ENCODE results near the gene EFCAB6. TPM values are rescaled to one million over a fixed set of nuclear protein-coding genes. Genes with fewer than 3 reads are reported as not detected.

EFCAB6 gene
- polyA plus RNA-seq, 2 of the 4 experiments (the other 2 are of a cell fraction), result 0.46 to 1.2 TPM

GRCh38 chr22:43539572-43540528 lies 272.3 kb downstream of the EFCAB6 start:
- Histone ChIP-seq H3K27ac (no peak overlapping the region), H3K4me3 (no peak overlapping the region), H3K4me2 (no peak overlapping the region), H3K4me1 (no peaks in the 10 kb centered on the region), H3K9me3 (no peaks in the 10 kb centered on the region)
- whole genome bisulfite sequencing (ENCODE audit: missing lambda C conversion rate), result 56% methylated on average over 23 of the region's 31 CpGs
- TF ChIP-seq ESRRA (IDR thresholded peaks at IDR 0.05; ENCODE audit: borderline replicate concordance, low read length), result no peak
- ChIA-PET POLR2A (no interaction called here), CTCF (no interaction called here)
- FAIRE-seq, result no peak
- no peak for DNase-seq (ENCODE audit: low read depth in 1 of 2, low spot score in 1 of 2)
- ATAC-seq, result no peak

DNA sequence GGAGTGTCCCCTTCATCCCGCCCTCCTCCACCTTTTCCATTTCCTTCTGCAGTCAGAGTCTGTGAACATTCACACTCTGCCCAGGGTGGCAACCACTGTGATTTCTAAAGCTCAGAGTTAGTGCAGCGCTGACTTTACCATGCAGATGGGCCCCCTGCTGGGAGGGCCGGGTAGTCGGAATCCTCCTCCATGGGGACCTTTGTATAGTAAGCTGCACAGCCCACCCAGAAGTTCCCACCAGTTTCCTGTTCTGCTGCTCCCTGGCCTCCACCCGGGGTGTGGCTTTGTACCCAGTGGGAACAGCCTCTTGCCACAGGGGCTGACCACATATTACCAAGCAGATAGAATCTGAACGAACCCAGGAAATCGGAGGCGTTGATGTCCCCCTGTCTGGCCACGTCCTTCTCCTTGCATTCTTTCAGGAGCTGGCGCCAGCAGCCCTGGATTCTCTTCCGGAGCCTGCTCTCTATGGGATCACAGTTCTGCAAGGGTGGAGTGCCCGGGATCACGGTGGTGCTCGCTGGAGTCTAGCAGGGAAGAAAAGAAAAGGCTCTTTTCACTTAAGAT lies 275.0 kb downstream of the EFCAB6 start:
- no peak overlapping the region for H3K4me2 ChIP-seq
- WGBS (ENCODE audit: missing lambda C conversion rate), result 67% methylated on average over 13 of the region's 14 CpGs
- DNase-seq (ENCODE audit: low read depth in 1 of 2, low spot score in 1 of 2), result no peak
- POLR2A ChIA-PET, result no interaction called here
- CTCF ChIA-PET, result no interaction called here
- no peak for FAIRE-seq
- no peak for TF ChIP-seq ATOH8 (CRISPR knock-in tag; IDR thresholded peaks at IDR 0.05; ENCODE audit: low read depth)
- no peak for TF ChIP-seq HES2 (IDR thresholded peaks at IDR 0.05)
- no peak for TF ChIP-seq ZSCAN20 (CRISPR knock-in tag; IDR thresholded peaks at IDR 0.05)
- no peak for TF ChIP-seq EHMT2 (IDR thresholded peaks at IDR 0.05; ENCODE audit: low read depth)
- TF ChIP-seq E2F6 (IDR thresholded peaks at IDR 0.05; ENCODE audit: borderline replicate concordance, low read depth), result no peak
- TF ChIP-seq HOXA7 (CRISPR knock-in tag; IDR thresholded peaks at IDR 0.05), result no peak
- no peak for TF ChIP-seq BHLHE40 (IDR thresholded peaks at IDR 0.05; ENCODE audit: low read depth, low read length)
- no peak for TF ChIP-seq NR3C1 (IDR thresholded peaks at IDR 0.05)
- TF ChIP-seq ZFP36 (IDR thresholded peaks at IDR 0.05; ENCODE audit: borderline replicate concordance, partially characterized antibody), result no peak
- no peak for TF ChIP-seq CTCF (IDR thresholded peaks at IDR 0.05)
- TF ChIP-seq ESRRA (IDR thresholded peaks at IDR 0.05; ENCODE audit: borderline replicate concordance, low read length), result no peak
- no peak for TF ChIP-seq HOXB13 (CRISPR knock-in tag; IDR thresholded peaks at IDR 0.05; ENCODE audit: low read depth)
- TF ChIP-seq MAZ (IDR thresholded peaks at IDR 0.05; ENCODE audit: borderline replicate concordance, low read depth, low read length), result no peak
- TF ChIP-seq HOXB5 (CRISPR knock-in tag; IDR thresholded peaks at IDR 0.05), result no peak
- TF ChIP-seq HMGXB4 (CRISPR knock-in tag; IDR thresholded peaks at IDR 0.05; ENCODE audit: borderline replicate concordance), result no peak
- no peak for TF ChIP-seq SREBF2 (IDR thresholded peaks at IDR 0.05)
- TF ChIP-seq NFE2L2 (conservative IDR thresholded peaks at IDR 0.05; ENCODE audit: low read length), result no peak
- no peaks in the 10 kb centered on the region for H3K4me1 ChIP-seq
- H3K27ac ChIP-seq, result no peak overlapping the region
- H3K4me3 ChIP-seq, result no peak overlapping the region
- no peaks in the 10 kb centered on the region for H3K9me3 ChIP-seq
- no peak for ATAC-seq
